ENCODE data around the gene ZGRF1.

- TF ChIP-seq EP300 (IDR thresholded peaks at IDR 0.05) (no peak), CTCF (IDR thresholded peaks at IDR 0.05) (no peak)
These were observed 37.7 kb upstream of the ZGRF1 start for GRCh38 chr4:112674376-112674775.
